GM23338 (cell line): ENCODE measurements around the gene FAM204A. TPM values are rescaled to one million over a fixed set of nuclear protein-coding genes. Genes with fewer than 3 reads are reported as not detected.

Experiments used
- ATAC-seq: fragments of 200-7000 bp; cut with Tn5 transposase; 3 replicates; pipeline ENCODE4 v1.9.1; 2020
- DNase-seq: peaks from one replicate; pipeline ENCODE4 v3.0.0-alpha.2; 2015; ENCODE audit warnings: low spot score
- H2AFZ ChIP-seq: fragments of 200-600 bp; sonication (generic); 2 replicates; pipeline ENCODE4 v1.8.0; 2016; ENCODE audit warnings: antibody characterized with exemption, mild to moderate bottlenecking, moderate library complexity
- H3F3A ChIP-seq: fragments of 200-600 bp; sonication (generic); replicated peaks from 2 replicates; pipeline ENCODE4 v1.8.0; 2017; ENCODE audit warnings: antibody characterized with exemption, mixed run types, low read depth
- H3K27ac ChIP-seq: fragments of 200-600 bp; sonication (generic); 2 replicates; pipeline ENCODE4 v1.6.1; 2016; ENCODE audit warnings: low read depth
- H3K27me3 ChIP-seq: fragments of 200-600 bp; sonication (generic); 2 replicates; pipeline ENCODE4 v1.8.0; 2016; ENCODE audit warnings: mild to moderate bottlenecking, mixed run types, moderate library complexity; ENCODE audit not compliant: insufficient read depth
- H3K36me3 ChIP-seq: fragments of 200-600 bp; sonication (generic); 2 replicates; pipeline ENCODE4 v1.8.0; 2016; ENCODE audit warnings: mild to moderate bottlenecking; ENCODE audit not compliant: insufficient read depth
- H3K4me1 ChIP-seq: fragments of 200-600 bp; sonication (generic); 2 replicates; pipeline ENCODE4 v1.8.0; 2016; ENCODE audit warnings: mild to moderate bottlenecking, moderate library complexity; ENCODE audit not compliant: insufficient read depth
- H3K4me2 ChIP-seq: fragments of 200-600 bp; sonication (generic); 2 replicates; pipeline ENCODE4 v1.7.1; 2017; ENCODE audit warnings: mixed run types
- H3K4me3 ChIP-seq: fragments of 200-600 bp; sonication (generic); 2 replicates; pipeline ENCODE4 v1.6.1; 2016; ENCODE audit warnings: mixed run types
- H3K79me2 ChIP-seq: fragments of 200-600 bp; sonication (generic); replicated peaks from 2 replicates; pipeline ENCODE4 v1.8.0; 2017; ENCODE audit warnings: mild to moderate bottlenecking; ENCODE audit not compliant: insufficient read depth
- H3K9me2 ChIP-seq: fragments of 200-600 bp; sonication (generic); 2 replicates; pipeline ENCODE4 v1.8.0; 2017; ENCODE audit not compliant: insufficient read depth
- H4K20me1 ChIP-seq: fragments of 200-600 bp; sonication (generic); replicated peaks from 2 replicates; pipeline ENCODE4 v1.8.0; 2017; ENCODE audit warnings: mild to moderate bottlenecking; ENCODE audit not compliant: insufficient read depth
- H3K27ac Mint-ChIP-seq: 2 replicates; pipeline ENCODE4 v1.8.0; 2020; ENCODE audit warnings: inconsistent platforms, mild to moderate bottlenecking, moderate library complexity, mixed read lengths
- H3K27me3 Mint-ChIP-seq: 3 replicates; pipeline ENCODE4 v1.8.0; 2022; ENCODE audit warnings: low read depth, mild to moderate bottlenecking, moderate library complexity, mixed read lengths, inconsistent platforms; ENCODE audit not compliant: insufficient read depth, poor library complexity
- H3K36me3 Mint-ChIP-seq: 3 replicates; pipeline ENCODE4 v1.8.0; 2021; ENCODE audit warnings: low read depth, mild to moderate bottlenecking, inconsistent platforms, moderate library complexity, mixed read lengths
- H3K4me1 Mint-ChIP-seq: 3 replicates; pipeline ENCODE4 v1.8.0; 2020; ENCODE audit warnings: mild to moderate bottlenecking, inconsistent platforms, mixed read lengths
- H3K4me3 Mint-ChIP-seq: 3 replicates; pipeline ENCODE4 v1.8.0; 2021; ENCODE audit warnings: moderate library complexity, mild to moderate bottlenecking, inconsistent platforms, mixed read lengths
- H3K9me3 Mint-ChIP-seq: 3 replicates; pipeline ENCODE4 v1.8.0; 2020; ENCODE audit warnings: moderate library complexity, mild to moderate bottlenecking, inconsistent platforms, mixed read lengths
- EZH2 ChIP-seq: fragments of 200-600 bp; sonication (generic); IDR thresholded peaks from one replicate; pipeline ENCODE4 v1.8.0; 2017; ENCODE audit warnings: antibody characterized with exemption, mild to moderate bottlenecking, low read depth; ENCODE audit not compliant: unreplicated experiment
- EZH2phosphoT487 ChIP-seq: fragments of 200-600 bp; sonication (generic); IDR thresholded peaks from one replicate; pipeline ENCODE4 v1.8.1; 2018; ENCODE audit warnings: antibody characterized with exemption; ENCODE audit not compliant: unreplicated experiment
- JUNB ChIP-seq: IDR thresholded peaks from one replicate; pipeline ENCODE4 v1.6.1; 2016; ENCODE audit warnings: antibody characterized with exemption; ENCODE audit not compliant: unreplicated experiment
- STAT1 ChIP-seq: IDR thresholded peaks from one replicate; pipeline ENCODE4 v1.6.1; 2016; ENCODE audit warnings: antibody characterized with exemption; ENCODE audit not compliant: unreplicated experiment
- ZNF114 ChIP-seq: fragments of 250-450 bp; sonication (Bioruptor Pico); IDR thresholded peaks from 2 replicates; pipeline ENCODE4 v1.5.0; 2020; ENCODE audit warnings: mild to moderate bottlenecking, moderate library complexity
- ZNF331 ChIP-seq: fragments of 250-450 bp; sonication (Bioruptor Pico); IDR thresholded peaks from 2 replicates; pipeline ENCODE4 v1.5.0; 2020; ENCODE audit warnings: low read depth, mild to moderate bottlenecking, moderate library complexity
- polyA plus RNA-seq: library from polyadenylated mRNA; unstranded; fragments of >200 nt; fragmentation: Nextera tagmentation; extraction: Ambion mirVana; gene quantifications from 2 replicates; pipeline ENCODE4 v1.2.1, GENCODE V29; 2016
- total RNA-seq: library from RNA; depleted of rRNA; stranded (reverse); fragments of >200 nt; shearing (Covaris generic); gene quantifications from 2 replicates; pipeline ENCODE4 v1.2.3, GENCODE V29; 2014
- TF ChIP-seq, protein P1 (sequence below), 2 experiments: fragments of 200-600 bp in 1 of 2; sonication (generic) in 1 of 2; conservative IDR thresholded peaks; 2 replicates each; pipeline versions ENCODE4 v1.5.1 to v1.6.1; 2016 to 2017; ENCODE audit warnings: antibody characterized with exemption in 2 of 2, low read depth in 2 of 2, mild to moderate bottlenecking in 2 of 2, moderate library complexity in 1 of 2
- TF ChIP-seq, protein P2 (sequence below): IDR thresholded peaks from one replicate; pipeline ENCODE4 v1.6.1; 2018; ENCODE audit warnings: antibody characterized with exemption; ENCODE audit not compliant: unreplicated experiment
- TF ChIP-seq, protein P3 (sequence below): IDR thresholded peaks from 2 replicates; pipeline ENCODE4 v1.6.1; 2016; ENCODE audit warnings: antibody characterized with exemption

Gene FAM204A
- total and polyA plus RNA-seq, 2 experiments from 2014 or later = 31.6 to 72.0 TPM

- Histone ChIP-seq H3K36me3 (peaks cover 12% of the 10 kb centered on the region), H2AFZ (no peak overlapping the region), H3K27me3 (no peaks in the 10 kb centered on the region), H3K9me2 (no peaks in the 10 kb centered on the region), H3K4me1 (no peaks in the 10 kb centered on the region), H3K4me3 (no peak overlapping the region), H3F3A (no peaks in the 10 kb centered on the region), H4K20me1 (no peaks in the 10 kb centered on the region; the same call in none of the 2 replicates), H3K27ac (no peak overlapping the region), H3K4me2 (no peak overlapping the region), H3K79me2 (no peaks in the 10 kb centered on the region)
- Mint-ChIP-seq H3K27me3 (no peaks in the 10 kb centered on the region), H3K4me3 (no peak overlapping the region), H3K36me3 (peaks cover 13% of the 10 kb centered on the region), H3K9me3 (no peaks in the 10 kb centered on the region), H3K4me1 (no peaks in the 10 kb centered on the region), H3K27ac (no peak overlapping the region)
- TF ChIP-seq EZH2phosphoT487 (no peak), EZH2 (no peak), STAT1 (no peak), ZNF331 (no peak)
- TF ChIP-seq, protein P1, sequence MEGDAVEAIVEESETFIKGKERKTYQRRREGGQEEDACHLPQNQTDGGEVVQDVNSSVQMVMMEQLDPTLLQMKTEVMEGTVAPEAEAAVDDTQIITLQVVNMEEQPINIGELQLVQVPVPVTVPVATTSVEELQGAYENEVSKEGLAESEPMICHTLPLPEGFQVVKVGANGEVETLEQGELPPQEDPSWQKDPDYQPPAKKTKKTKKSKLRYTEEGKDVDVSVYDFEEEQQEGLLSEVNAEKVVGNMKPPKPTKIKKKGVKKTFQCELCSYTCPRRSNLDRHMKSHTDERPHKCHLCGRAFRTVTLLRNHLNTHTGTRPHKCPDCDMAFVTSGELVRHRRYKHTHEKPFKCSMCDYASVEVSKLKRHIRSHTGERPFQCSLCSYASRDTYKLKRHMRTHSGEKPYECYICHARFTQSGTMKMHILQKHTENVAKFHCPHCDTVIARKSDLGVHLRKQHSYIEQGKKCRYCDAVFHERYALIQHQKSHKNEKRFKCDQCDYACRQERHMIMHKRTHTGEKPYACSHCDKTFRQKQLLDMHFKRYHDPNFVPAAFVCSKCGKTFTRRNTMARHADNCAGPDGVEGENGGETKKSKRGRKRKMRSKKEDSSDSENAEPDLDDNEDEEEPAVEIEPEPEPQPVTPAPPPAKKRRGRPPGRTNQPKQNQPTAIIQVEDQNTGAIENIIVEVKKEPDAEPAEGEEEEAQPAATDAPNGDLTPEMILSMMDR (conservative IDR thresholded peaks at IDR 0.05; ENCODE audit: low read depth in 2 of 2) = no peak
- TF ChIP-seq, protein P2, sequence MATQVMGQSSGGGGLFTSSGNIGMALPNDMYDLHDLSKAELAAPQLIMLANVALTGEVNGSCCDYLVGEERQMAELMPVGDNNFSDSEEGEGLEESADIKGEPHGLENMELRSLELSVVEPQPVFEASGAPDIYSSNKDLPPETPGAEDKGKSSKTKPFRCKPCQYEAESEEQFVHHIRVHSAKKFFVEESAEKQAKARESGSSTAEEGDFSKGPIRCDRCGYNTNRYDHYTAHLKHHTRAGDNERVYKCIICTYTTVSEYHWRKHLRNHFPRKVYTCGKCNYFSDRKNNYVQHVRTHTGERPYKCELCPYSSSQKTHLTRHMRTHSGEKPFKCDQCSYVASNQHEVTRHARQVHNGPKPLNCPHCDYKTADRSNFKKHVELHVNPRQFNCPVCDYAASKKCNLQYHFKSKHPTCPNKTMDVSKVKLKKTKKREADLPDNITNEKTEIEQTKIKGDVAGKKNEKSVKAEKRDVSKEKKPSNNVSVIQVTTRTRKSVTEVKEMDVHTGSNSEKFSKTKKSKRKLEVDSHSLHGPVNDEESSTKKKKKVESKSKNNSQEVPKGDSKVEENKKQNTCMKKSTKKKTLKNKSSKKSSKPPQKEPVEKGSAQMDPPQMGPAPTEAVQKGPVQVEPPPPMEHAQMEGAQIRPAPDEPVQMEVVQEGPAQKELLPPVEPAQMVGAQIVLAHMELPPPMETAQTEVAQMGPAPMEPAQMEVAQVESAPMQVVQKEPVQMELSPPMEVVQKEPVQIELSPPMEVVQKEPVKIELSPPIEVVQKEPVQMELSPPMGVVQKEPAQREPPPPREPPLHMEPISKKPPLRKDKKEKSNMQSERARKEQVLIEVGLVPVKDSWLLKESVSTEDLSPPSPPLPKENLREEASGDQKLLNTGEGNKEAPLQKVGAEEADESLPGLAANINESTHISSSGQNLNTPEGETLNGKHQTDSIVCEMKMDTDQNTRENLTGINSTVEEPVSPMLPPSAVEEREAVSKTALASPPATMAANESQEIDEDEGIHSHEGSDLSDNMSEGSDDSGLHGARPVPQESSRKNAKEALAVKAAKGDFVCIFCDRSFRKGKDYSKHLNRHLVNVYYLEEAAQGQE = no peak
- TF ChIP-seq, protein P3, sequence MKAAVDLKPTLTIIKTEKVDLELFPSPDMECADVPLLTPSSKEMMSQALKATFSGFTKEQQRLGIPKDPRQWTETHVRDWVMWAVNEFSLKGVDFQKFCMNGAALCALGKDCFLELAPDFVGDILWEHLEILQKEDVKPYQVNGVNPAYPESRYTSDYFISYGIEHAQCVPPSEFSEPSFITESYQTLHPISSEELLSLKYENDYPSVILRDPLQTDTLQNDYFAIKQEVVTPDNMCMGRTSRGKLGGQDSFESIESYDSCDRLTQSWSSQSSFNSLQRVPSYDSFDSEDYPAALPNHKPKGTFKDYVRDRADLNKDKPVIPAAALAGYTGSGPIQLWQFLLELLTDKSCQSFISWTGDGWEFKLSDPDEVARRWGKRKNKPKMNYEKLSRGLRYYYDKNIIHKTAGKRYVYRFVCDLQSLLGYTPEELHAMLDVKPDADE = no peak
- DNase-seq (peak; percentile 21), ATAC-seq (peak; percentile 88)
Measured at GRCh38 chr10:118332236-118332635, 9.9 kb downstream of the FAM204A start.

- TF ChIP-seq ZNF114 (no peak), JUNB (no peak)
- TF ChIP-seq, protein P3 = no peak
- H3F3A ChIP-seq = no peaks in the 10 kb centered on the region
- H3K4me3 ChIP-seq = no peak overlapping the region
- Mint-ChIP-seq H3K4me1 (no peaks in the 10 kb centered on the region), H3K27ac (no peak overlapping the region), H3K4me3 (no peak overlapping the region), H3K9me3 (no peaks in the 10 kb centered on the region), H3K27me3 (no peaks in the 10 kb centered on the region), H3K36me3 (peaks cover 6% of the 10 kb centered on the region)
- H3K9me2 ChIP-seq = no peaks in the 10 kb centered on the region
- H3K36me3 ChIP-seq = peaks cover 13% of the 10 kb centered on the region
- no peaks in the 10 kb centered on the region for H3K4me1 ChIP-seq
- H2AFZ ChIP-seq = no peak overlapping the region
- H4K20me1 ChIP-seq = no peaks in the 10 kb centered on the region; the same call in none of the 2 replicates
- H3K79me2 ChIP-seq = no peaks in the 10 kb centered on the region
- DNase-seq (no peak), ATAC-seq (no peak)
- no peak overlapping the region for H3K4me2 ChIP-seq
- H3K27me3 ChIP-seq = no peaks in the 10 kb centered on the region
- no peak overlapping the region for H3K27ac ChIP-seq
Measured at GRCh38 chr10:118330295-118331076, 11.6 kb downstream of the FAM204A start.
